Urothelium cell line (cell line): ENCODE measurements around the gene IL21R.
"Not testable (repeated sequence)": the region's sequence is repeated elsewhere in the genome, so short reads cannot be mapped to it uniquely, and the experiment has no call there.

ENCODE experiments used
- DNase-seq: peaks from one replicate; pipeline ENCODE4 v3.0.0; 2011; ENCODE audit warnings: low spot score, mixed read lengths
- FAIRE-seq: peaks from 2 replicates; lab custom pipeline; 2011; peaks lifted over from hg19 to GRCh38; lab: Jason Lieb, UNC

Gene IL21R

GRCh38 chr16:27374804-27375425 lies 27.1 kb upstream of the IL21R start:
- peak; percentile 65 for DNase-seq
- FAIRE-seq: no peak

- no peak for FAIRE-seq
- DNase-seq: no peak
Observed at GRCh38 chr16:27377666-27378485, 24.1 kb upstream of the IL21R start.

DNA sequence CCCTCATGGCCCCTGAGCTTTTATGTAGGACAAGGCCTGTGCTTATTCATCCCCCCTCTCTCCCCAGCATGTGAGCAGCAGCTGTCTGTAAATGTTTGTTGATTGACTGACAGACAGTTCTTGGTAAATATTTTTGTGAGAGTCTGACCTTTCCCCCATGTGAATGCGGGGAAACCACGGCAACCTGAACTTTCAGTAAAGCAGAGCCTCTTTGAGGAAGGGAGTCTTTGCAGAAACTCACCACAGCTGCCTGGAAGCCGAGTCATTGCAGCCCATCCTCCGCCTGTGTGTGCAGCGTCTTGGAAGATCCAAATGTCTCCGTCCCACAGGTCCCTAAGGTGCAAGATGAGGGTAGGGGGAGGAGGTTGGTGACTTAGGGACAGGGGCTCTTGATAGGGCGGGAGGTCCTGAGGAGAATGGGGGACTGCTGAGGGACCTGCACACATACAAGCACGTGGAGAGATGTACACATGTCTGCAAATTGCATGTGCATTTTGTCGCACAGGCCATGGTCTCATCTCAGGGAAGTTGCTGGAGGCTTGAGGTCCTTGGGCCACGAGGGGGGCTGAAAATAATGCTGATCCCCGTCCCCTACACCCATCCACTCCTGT lies 23.0 kb upstream of the IL21R start:
- FAIRE-seq: no peak

DNA sequence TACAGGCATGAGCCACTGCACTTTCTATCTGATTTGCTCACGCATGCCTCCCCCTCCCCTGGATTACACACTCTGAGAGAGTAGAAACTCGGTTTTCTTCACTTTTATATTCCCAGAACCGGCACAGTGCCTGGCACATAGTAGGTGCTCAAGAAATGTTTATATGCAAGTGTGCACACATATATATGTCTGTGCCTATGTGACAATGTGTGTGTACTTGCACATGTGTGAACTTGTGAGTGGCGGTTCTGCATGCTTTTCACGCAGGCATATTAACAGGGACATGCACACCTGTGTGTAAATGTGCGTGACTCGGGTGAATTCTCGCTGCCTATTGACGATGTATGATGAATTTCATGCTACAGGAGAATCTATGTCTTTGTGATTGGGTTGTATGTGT lies 22.1 kb upstream of the IL21R start:
- DNase-seq: no peak
- no peak for FAIRE-seq

More for the DNA sequence above, 23.0 kb upstream of the IL21R start:
- no peak for DNase-seq

GRCh38 chr16:27381236-27381635 lies 20.7 kb upstream of the IL21R start:
- DNase-seq (no peak), FAIRE-seq (no peak)

- no peak for FAIRE-seq
- DNase-seq: no peak
Observed at GRCh38 chr16:27381974-27382855, 19.8 kb upstream of the IL21R start.

GRCh38 chr16:27383556-27384243 lies 18.3 kb upstream of the IL21R start:
- DNase-seq: no peak
- no peak for FAIRE-seq

GRCh38 chr16:27384425-27384824 lies 17.5 kb upstream of the IL21R start:
- DNase-seq: no peak

DNA sequence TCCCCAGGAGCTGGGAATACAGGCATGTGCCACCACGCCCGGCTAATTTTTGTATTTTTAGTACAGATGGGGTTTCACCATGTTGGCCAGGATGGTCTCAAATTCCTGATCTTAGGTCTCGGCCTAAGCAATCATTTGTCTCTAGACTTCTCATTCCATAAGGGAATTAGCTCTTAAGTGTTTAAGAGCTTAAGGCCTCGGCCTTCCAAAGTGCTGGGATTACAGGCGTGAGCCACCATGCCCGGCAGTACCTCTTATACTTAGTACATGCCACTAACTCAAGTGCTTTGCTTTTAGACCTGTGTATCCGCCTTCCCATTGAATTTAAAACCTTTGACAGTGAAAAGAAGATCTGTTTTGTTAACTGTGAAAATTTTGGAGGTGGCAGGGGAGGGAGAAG lies 16.6 kb upstream of the IL21R start:
- DNase-seq (no peak), FAIRE-seq (no peak)

More at GRCh38 chr16:27384425-27384824, 17.5 kb upstream of the IL21R start:
- FAIRE-seq: no peak

DNA sequence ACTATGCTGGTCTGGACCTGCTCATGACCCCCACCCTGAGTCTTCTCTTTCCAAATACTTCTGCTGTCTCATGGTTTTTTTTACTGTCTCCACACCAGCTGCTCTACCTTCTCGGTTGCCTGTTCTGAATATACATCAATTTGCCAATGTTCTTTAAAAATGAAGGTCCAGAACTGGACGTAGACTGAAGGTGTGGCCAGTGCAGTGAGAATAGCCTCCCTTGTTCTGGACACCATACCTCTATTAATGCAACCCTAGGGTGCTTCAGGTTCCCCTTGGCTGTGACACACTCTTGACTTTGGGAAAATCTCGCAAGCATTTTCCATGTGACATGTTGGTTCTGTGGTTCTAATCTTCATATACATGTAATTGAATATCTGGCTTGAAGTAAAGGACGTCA lies 15.3 kb upstream of the IL21R start:
- DNase-seq (no peak), FAIRE-seq (no peak)

- no peak for FAIRE-seq
Observed at GRCh38 chr16:27387724-27388123, 14.2 kb upstream of the IL21R start.

DNA sequence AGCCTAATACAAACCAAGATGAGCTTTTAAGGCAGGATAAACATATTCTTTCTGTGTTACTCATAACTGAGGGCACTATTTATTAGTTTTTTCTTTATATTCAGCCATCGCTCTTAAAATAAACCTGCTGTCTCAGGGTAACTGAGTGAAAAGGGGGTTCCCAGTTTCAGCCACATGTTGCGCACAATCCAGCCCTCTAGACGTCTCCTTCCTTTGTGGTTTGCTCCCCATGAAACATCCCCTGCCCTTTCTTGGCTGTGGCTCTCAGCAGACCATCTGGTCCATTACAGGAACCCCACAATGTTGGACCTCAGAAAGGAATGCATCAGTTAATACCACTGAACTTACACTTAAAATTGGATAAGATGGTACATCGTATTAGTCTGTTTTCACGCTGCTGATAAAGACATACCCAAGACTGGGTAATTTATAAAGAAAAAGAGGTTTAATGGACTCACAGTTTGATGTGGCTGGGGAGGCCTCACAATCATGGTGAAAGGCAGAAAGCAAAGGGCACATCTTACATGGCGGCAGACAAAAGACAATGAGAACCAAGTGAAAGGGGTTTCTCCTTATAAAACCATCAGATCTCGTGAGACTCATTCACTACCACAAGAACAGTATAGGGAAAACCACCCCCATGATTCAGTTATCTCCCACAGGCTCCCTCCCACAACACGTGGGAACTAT lies 12.6 kb upstream of the IL21R start:
- FAIRE-seq: no peak
- DNase-seq: no peak

More at GRCh38 chr16:27387724-27388123, 14.2 kb upstream of the IL21R start:
- DNase-seq: no peak

DNA sequence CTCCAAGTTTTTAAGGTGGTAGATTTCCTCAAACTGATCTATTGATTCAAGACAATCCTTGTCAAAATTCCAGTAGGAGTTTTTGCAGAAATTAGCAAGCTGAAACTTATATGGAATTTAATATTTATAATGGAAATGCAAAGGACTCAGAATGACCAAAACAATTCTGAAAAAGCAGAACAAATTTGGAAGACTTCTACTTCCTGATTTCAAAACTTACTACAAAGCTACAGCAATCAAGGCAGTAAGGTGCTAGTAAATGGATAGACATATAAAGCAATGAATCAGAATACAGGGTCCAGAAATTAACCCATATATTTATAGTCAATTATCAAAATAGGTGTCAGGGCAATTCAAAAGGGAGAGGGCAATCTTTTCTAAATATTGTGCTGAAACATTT lies 11.8 kb upstream of the IL21R start:
- FAIRE-seq (no peak), DNase-seq (no peak)

DNA sequence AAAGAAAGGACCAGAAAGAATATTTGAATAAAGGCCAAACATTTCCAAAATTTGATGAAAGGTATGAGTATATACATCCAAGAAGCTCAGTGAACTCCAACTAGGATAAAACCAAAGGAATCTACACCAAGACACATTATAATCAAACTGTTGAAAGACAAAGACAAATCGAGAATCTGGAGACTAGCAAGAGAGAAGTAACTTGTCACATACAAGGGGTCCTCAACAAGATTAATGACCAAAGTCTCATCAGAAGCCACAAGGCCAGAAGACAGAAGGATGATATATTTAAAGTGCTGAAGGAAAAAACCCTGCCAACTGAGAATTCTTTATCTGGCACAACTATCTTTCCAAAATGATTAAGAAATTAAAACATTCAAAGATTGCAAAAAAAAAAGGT lies 9.3 kb upstream of the IL21R start:
- FAIRE-seq (no peak), DNase-seq (no peak)

DNA sequence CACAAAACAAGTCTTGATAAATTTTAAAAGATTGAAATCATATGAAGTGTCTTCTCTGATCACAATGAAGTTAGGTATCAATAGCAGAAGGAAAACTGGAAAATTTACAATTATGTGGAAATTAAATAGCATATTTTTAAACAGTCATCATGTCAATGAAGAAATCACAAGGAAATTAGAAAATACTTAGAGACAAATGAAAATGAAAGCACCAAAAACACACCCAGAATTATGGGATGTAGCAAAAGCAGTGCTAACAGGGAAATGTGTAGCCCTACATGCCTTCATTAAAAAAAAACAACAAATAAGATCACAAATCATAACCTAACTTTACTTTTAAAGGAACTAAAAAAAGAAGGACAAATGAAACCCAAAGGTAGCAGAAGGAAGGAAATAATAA lies 7.5 kb upstream of the IL21R start:
- no peak for DNase-seq
- FAIRE-seq: no peak

DNA sequence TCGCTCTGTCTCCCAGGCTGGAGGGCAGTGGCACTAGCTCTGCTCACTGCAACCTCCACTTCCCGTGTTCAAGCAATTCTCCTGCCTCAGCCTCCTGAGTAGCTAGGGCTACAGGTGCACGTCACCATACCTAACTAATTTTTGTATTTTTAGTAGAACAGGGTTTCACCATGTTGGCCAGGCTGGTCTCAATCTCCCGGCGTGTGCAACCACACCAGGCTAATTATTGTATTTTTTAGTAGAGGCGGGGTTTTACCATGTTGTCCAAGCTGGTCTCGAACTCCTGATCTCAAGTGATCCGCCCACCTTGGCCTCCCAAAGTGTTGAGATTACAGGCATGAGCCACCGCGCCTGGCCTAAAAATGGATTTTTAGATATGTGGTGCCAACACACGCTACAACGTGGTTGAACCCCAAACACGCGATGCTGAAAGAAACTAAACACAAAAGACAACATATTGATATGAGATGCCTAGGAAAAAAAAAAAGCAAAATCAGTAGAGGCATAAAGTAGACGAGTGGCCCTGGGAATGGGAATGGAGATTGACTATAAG lies 3.6 kb upstream of the IL21R start:
- DNase-seq, FAIRE-seq: not testable (repeated sequence)

GRCh38 chr16:27398894-27399853 lies 2.8 kb upstream of the IL21R start:
- DNase-seq (no peak), FAIRE-seq (no peak)

GRCh38 chr16:27399969-27400368 lies 2.0 kb upstream of the IL21R start:
- DNase-seq: no peak
- FAIRE-seq: no peak
